T-cell (primary cell): ENCODE measurements around the gene C1orf105. TPM values are rescaled to one million over a fixed set of nuclear protein-coding genes. Genes with fewer than 3 reads are reported as not detected.

Experiments
- ATAC-seq, 4 experiments: fragments of 200-7000 bp in 3 of 4; fragments of 150-1000 bp in 1 of 4; cut with Tn5 transposase; replicated peaks in 1 of 4; 1 replicate in 3 of 4; 2 replicates in 1 of 4; pipeline ENCODE4 v1.10.0; 2021; ENCODE audit warnings: moderate library complexity in 3 of 4, mild to moderate bottlenecking in 2 of 4, moderate number of reproducible peaks in 1 of 4
- CTCF ChIA-PET, 2 donors: fragments of 300-600 bp; sonication (Branson Sonifier 250); formaldehyde crosslinking; loops; one replicate each; lab custom pipeline; 2022; ENCODE audit warnings: antibody characterized with exemption in 2 of 2; lab: Charles Lee
- POLR2A ChIA-PET, 2 donors: fragments of 300-600 bp; sonication (Branson Sonifier 250); formaldehyde crosslinking; loops; one replicate each; lab custom pipeline; 2022; ENCODE audit warnings: antibody characterized with exemption in 2 of 2; lab: Charles Lee
- DNase-seq, 35 experiments: peaks; one replicate each; pipeline versions ENCODE4 v3.0.0 to v3.0.0-alpha.2; 2013 to 2023
- H3K27ac ChIP-seq: one replicate; pipeline ENCODE4 v1.5.1; 2013; ENCODE audit warnings: low read length
- H3K27me3 ChIP-seq, 2 experiments: replicated peaks in 1 of 2; 1 replicate in 1 of 2; 2 replicates in 1 of 2; pipeline versions ENCODE4 v1.6.1 to v1.7.0; 2013; ENCODE audit warnings: low read length in 1 of 2, mixed read lengths in 1 of 2; ENCODE audit not compliant: control insufficient read depth in 2 of 2, insufficient read depth in 2 of 2; ENCODE audit errors: extremely low read depth in 1 of 2
- H3K36me3 ChIP-seq, 2 donors: 1 replicate in 1 of 2; 2 replicates in 1 of 2; pipeline versions ENCODE4 v1.6.1 to v1.7.0; 2013; ENCODE audit warnings: low read length in 1 of 2; ENCODE audit not compliant: control insufficient read depth in 2 of 2, insufficient read depth in 1 of 2; ENCODE audit errors: extremely low read depth in 1 of 2
- H3K4me1 ChIP-seq, 2 experiments: 1 replicate in 1 of 2; 2 replicates in 1 of 2; pipeline versions ENCODE4 v1.6.1 to v1.7.0; 2013; ENCODE audit warnings: low read length in 2 of 2, mixed read lengths in 1 of 2; ENCODE audit not compliant: insufficient read depth in 2 of 2, control insufficient read depth in 1 of 2; ENCODE audit errors: extremely low read depth in 1 of 2
- H3K4me3 ChIP-seq, 2 donors: 1 replicate in 1 of 2; 2 replicates in 1 of 2; pipeline versions ENCODE4 v1.5.1 to v1.7.0; 2013; ENCODE audit warnings: mild to moderate bottlenecking in 2 of 2, low read length in 1 of 2, moderate library complexity in 1 of 2; ENCODE audit not compliant: control insufficient read depth in 1 of 2; ENCODE audit errors: extremely low read depth in 1 of 2
- H3K9me3 ChIP-seq: 2 replicates; pipeline ENCODE4 v1.7.0; 2013
- H3K27ac Mint-ChIP-seq, 2 donors: one replicate each; pipeline ENCODE4 v1.8.0; 2020 to 2021; ENCODE audit warnings: mild to moderate bottlenecking in 2 of 2, mixed read lengths in 2 of 2
- H3K27me3 Mint-ChIP-seq, 2 donors: one replicate each; pipeline ENCODE4 v1.8.0; 2021 to 2022; ENCODE audit warnings: mixed read lengths in 2 of 2
- H3K36me3 Mint-ChIP-seq: one replicate; pipeline ENCODE4 v1.8.0; 2021; ENCODE audit warnings: mixed read lengths
- H3K4me1 Mint-ChIP-seq, 3 donors: one replicate each; pipeline ENCODE4 v1.8.0; 2020 to 2022; ENCODE audit warnings: mixed read lengths in 3 of 3, mild to moderate bottlenecking in 1 of 3
- H3K4me3 Mint-ChIP-seq, 3 donors: one replicate each; pipeline ENCODE4 v1.8.0; 2020 to 2022; ENCODE audit warnings: mild to moderate bottlenecking in 3 of 3, mixed read lengths in 3 of 3, moderate library complexity in 3 of 3
- H3K9me3 Mint-ChIP-seq, 3 donors: one replicate each; pipeline ENCODE4 v1.8.0; 2020 to 2022; ENCODE audit warnings: mixed read lengths in 3 of 3
- WGBS: methylation state at CpG from one replicate; pipeline ENCODE4 v1.1.5; 2013; ENCODE audit warnings: missing lambda C conversion rate; ENCODE audit not compliant: insufficient coverage; 5-methylcytosine and 5-hydroxymethylcytosine counted together
- total RNA-seq, 35 experiments: library from RNA in 6 of 35; stranded (reverse) in 6 of 35; fragments of 120-200 nt in 1 of 35; gene quantifications; one replicate each; pipeline versions ENCODE4 v1.2.1 to v1.2.4 and lab custom pipeline; 2013 to 2026

The C1orf105 gene
- total RNA-seq, 5 donors from 2014 or later (not counting 1 experiment from before 2014, with no cell fraction given), result not detected

GRCh38 chr1:172423336-172423735, 2.9 kb downstream of the C1orf105 start:
- peaks cover 17 to 44% of the 10 kb centered on the region in 2 experiments for H3K4me1 ChIP-seq
- no peak overlapping the region for H3K27ac ChIP-seq
- peaks cover 15 to 21% (median 17%) of the 10 kb centered on the region in 3 donors for H3K4me1 Mint-ChIP-seq
- H3K36me3 ChIP-seq, result no peaks in the 10 kb centered on the region
- no peak overlapping the region for H3K4me3 ChIP-seq
- H3K27me3 ChIP-seq, result no peaks in the 10 kb centered on the region
- H3K27me3 Mint-ChIP-seq, result no peaks in the 10 kb centered on the region
- whole genome bisulfite sequencing, result 100% methylated on average over 2 of the region's 2 CpGs
- no peaks in the 10 kb centered on the region for H3K9me3 ChIP-seq
- H3K9me3 Mint-ChIP-seq, result no peaks in the 10 kb centered on the region
- DNase-seq (no peak), ATAC-seq (no peak)
- peaks cover 4% of the 10 kb centered on the region for H3K36me3 Mint-ChIP-seq
- POLR2A ChIA-PET, result interaction anchor here in 1 of 2 donors (0.6 kb wide), 1 partner anchor 20 kb away, joined by 3 read pairs; no protein-coding TSS in a partner anchor
- H3K27ac Mint-ChIP-seq, result no peak overlapping the region
- no peak overlapping the region for H3K4me3 Mint-ChIP-seq
- CTCF ChIA-PET, result no interaction called here

- Histone ChIP-seq H3K4me3 (no peak overlapping the region), H3K9me3 (no peaks in the 10 kb centered on the region), H3K27ac (no peak overlapping the region), H3K4me1 (peaks cover 24 to 52% of the 10 kb centered on the region in 2 experiments), H3K36me3 (no peaks in the 10 kb centered on the region), H3K27me3 (no peaks in the 10 kb centered on the region)
- Mint-ChIP-seq H3K4me1 (peaks cover 15 to 29% (median 25%) of the 10 kb centered on the region in 3 donors), H3K36me3 (peaks cover 4% of the 10 kb centered on the region), H3K27ac (no peak overlapping the region), H3K4me3 (no peak overlapping the region), H3K9me3 (no peaks in the 10 kb centered on the region), H3K27me3 (no peaks in the 10 kb centered on the region)
- 95% methylated on average over 2 of the region's 3 CpGs for WGBS
- no peak for DNase-seq
- POLR2A ChIA-PET, result no interaction called here
- no peak for ATAC-seq
- CTCF ChIA-PET, result interaction anchor here (0.7 to 1.1 kb wide), 2 partner anchors 21 to 302 kb away, joined by 3 read pairs; no protein-coding TSS in a partner anchor
Observed at GRCh38 chr1:172425339-172425738, 4.9 kb downstream of the C1orf105 start.

DNA sequence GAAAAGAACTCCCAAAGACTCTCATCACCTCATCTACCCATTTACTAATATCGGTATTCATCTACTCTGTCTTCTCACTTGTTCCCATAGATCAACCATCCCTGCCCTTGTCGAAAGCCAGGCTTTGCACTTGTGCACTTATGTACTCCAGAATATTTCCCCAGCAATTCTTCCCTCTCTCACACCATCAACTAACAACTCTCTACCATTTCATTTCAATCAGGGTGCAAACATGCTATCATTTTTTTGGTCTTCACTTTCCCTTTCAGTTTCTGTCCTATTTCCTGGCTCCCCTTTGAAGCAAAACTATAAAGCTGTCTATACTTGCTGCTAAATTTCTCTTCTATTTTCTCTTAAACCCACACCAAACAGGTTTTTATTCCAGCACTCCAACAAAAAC, 6.7 kb downstream of the C1orf105 start:
- Histone ChIP-seq H3K4me1 (peaks cover 36 to 59% of the 10 kb centered on the region in 2 experiments), H3K27ac (peak overlapping the region; percentile 46), H3K9me3 (no peaks in the 10 kb centered on the region), H3K27me3 (no peaks in the 10 kb centered on the region), H3K36me3 (no peaks in the 10 kb centered on the region), H3K4me3 (peak overlapping the region in 1 of 2 donors; percentile 4)
- H3K36me3 Mint-ChIP-seq, result no peaks in the 10 kb centered on the region
- no peak overlapping the region for H3K27ac Mint-ChIP-seq
- ChIA-PET CTCF (interaction anchor here (1.1 to 5.7 kb wide), 4 partner anchors 16 to 32 kb away, joined by 5 to 42 read pairs (median 5); partner anchors contain the start of gene PIGC (in 1 of the 2)), POLR2A (no interaction called here)
- no peak overlapping the region for H3K4me3 Mint-ChIP-seq
- peak in 1 of 35 experiments; percentile 46 for DNase-seq
- no peaks in the 10 kb centered on the region for H3K27me3 Mint-ChIP-seq
- 65% methylated on average over 2 of the region's 2 CpGs for WGBS
- H3K4me1 Mint-ChIP-seq, result peaks cover 17 to 35% (median 30%) of the 10 kb centered on the region in 3 donors
- no peaks in the 10 kb centered on the region for H3K9me3 Mint-ChIP-seq
- peak; percentile 36 to 58 (median 40) for ATAC-seq

DNA sequence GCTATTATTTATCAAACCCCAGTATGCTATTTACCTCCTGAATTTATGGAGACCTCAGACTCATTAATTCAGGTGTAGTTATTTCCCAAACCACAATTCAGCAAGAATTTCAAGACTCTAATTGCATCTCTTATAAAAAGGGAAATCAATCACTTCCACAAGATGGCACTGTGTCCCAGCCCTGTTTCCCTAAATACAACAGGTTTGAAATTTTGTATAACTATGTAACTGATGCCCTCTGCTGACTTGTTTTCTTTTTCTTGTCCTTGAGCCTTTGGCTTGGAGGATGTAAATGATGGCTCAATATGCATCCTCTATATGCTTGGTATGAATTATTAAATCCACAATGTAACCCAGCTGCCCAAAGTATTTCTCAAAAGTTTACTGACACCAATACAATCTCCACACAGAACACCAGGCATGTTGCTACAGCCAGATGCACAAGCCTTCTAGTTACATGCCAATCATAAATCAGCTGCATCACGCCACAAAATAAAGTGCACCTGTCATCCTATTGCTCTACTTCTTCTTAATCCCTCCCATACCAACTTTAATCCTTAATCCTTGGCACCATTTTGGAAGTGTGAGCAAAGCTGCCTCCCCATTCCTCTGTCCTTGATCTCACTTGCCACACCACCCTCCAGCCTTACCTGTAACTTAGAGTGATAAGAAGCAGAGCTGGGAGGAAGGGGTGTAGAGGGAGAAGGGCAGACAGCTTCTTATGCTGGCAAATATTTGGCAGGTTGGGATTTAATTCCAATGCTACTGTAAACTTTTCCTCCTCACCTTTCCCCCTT, 9.0 kb downstream of the C1orf105 start:
- peaks cover 40 to 52% (median 50%) of the 10 kb centered on the region in 3 donors for H3K4me1 Mint-ChIP-seq
- WGBS, result 100% methylated on average over 1 of the region's 1 CpG
- Histone ChIP-seq H3K36me3 (no peaks in the 10 kb centered on the region), H3K27ac (no peak overlapping the region), H3K4me1 (peaks cover 40 to 62% of the 10 kb centered on the region in 2 experiments), H3K9me3 (no peaks in the 10 kb centered on the region), H3K27me3 (no peaks in the 10 kb centered on the region), H3K4me3 (no peak overlapping the region)
- H3K4me3 Mint-ChIP-seq, result no peak overlapping the region
- peak overlapping the region; percentile 65 to 84 for H3K27ac Mint-ChIP-seq
- peaks cover 6% of the 10 kb centered on the region for H3K36me3 Mint-ChIP-seq
- peak; percentile 51 to 76 (median 62) for ATAC-seq
- ChIA-PET POLR2A (interaction anchor here in 1 of 2 donors (0.6 kb wide), 1 partner anchor 931 kb away, joined by 5 read pairs; no protein-coding TSS in a partner anchor), CTCF (interaction anchor here (0.6 to 5.7 kb wide), 10 partner anchors 10 to 645 kb away, joined by 3 to 42 read pairs (median 4); partner anchors contain the start of gene PIGC (in 1 of the 2))
- no peaks in the 10 kb centered on the region for H3K9me3 Mint-ChIP-seq
- peak in 28 of 35 experiments; percentile 16 to 81 (median 40) for DNase-seq
- no peaks in the 10 kb centered on the region for H3K27me3 Mint-ChIP-seq

DNA sequence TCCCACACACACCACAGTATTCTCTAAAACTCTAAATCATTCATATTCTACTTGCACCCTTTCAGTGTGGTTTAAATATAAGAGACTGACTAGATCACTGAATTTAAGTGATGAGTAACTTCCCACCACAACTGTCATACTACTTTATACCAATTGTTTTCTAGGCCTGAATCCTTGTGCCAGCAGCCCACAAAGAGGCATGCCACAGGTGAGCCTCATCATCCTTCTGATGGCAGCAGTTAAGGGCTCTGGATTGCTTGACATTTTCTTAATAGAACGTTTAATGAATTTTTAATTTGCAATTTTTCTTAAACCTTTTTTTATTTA, 9.6 kb downstream of the C1orf105 start:
- DNase-seq (no peak), ATAC-seq (no peak)
- Histone ChIP-seq H3K27ac (no peak overlapping the region), H3K4me1 (peaks cover 40 to 62% of the 10 kb centered on the region in 2 experiments), H3K36me3 (no peaks in the 10 kb centered on the region), H3K4me3 (no peak overlapping the region), H3K27me3 (no peaks in the 10 kb centered on the region), H3K9me3 (no peaks in the 10 kb centered on the region)
- POLR2A ChIA-PET, result no interaction called here
- CTCF ChIA-PET, result interaction anchor here (0.6 to 5.7 kb wide), 5 partner anchors 12 to 645 kb away, joined by 3 to 42 read pairs (median 3); partner anchors contain the start of gene PIGC (in 1 of the 2)
- peak overlapping the region; percentile 65 to 84 for H3K27ac Mint-ChIP-seq
- no CpG with 5 or more reads among the region's 1 CpG for WGBS
- peaks cover 6% of the 10 kb centered on the region for H3K36me3 Mint-ChIP-seq
- no peaks in the 10 kb centered on the region for H3K27me3 Mint-ChIP-seq
- H3K9me3 Mint-ChIP-seq, result no peaks in the 10 kb centered on the region
- peaks cover 42 to 52% (median 50%) of the 10 kb centered on the region in 3 donors for H3K4me1 Mint-ChIP-seq
- no peak overlapping the region for H3K4me3 Mint-ChIP-seq

- peaks cover 13% of the 10 kb centered on the region for H3K36me3 Mint-ChIP-seq
- ATAC-seq (peak; percentile 16 to 47 (median 32)), DNase-seq (no peak)
- H3K4me3 Mint-ChIP-seq, result peak overlapping the region; percentile 15 to 64 (median 28)
- H3K36me3 ChIP-seq, result no peaks in the 10 kb centered on the region
- no peak overlapping the region for H3K4me3 ChIP-seq
- ChIA-PET CTCF (interaction anchor here (0.6 to 5.7 kb wide), 12 partner anchors 10 to 429 kb away, joined by 3 to 42 read pairs (median 4); partner anchors contain the start of genes C1orf105 (in 1 of the 2) and PIGC (in 1 of the 2)), POLR2A (interaction anchor here in 1 of 2 donors (1.0 kb wide), 1 partner anchor 294 kb away, joined by 3 read pairs; no protein-coding TSS in a partner anchor)
- H3K27ac ChIP-seq, result peak overlapping the region; percentile 53
- no peaks in the 10 kb centered on the region for H3K9me3 ChIP-seq
- no peaks in the 10 kb centered on the region for H3K9me3 Mint-ChIP-seq
- no CpG with 5 or more reads among the region's 2 CpGs for WGBS
- H3K4me1 Mint-ChIP-seq, result peaks cover 46 to 55% (median 53%) of the 10 kb centered on the region in 3 donors
- peaks cover 40 to 60% of the 10 kb centered on the region in 2 experiments for H3K4me1 ChIP-seq
- no peaks in the 10 kb centered on the region for H3K27me3 ChIP-seq
- peak overlapping the region; percentile 93 to 94 for H3K27ac Mint-ChIP-seq
- H3K27me3 Mint-ChIP-seq, result no peaks in the 10 kb centered on the region
Observed at GRCh38 chr1:172431204-172431603, 10.7 kb downstream of the C1orf105 start.
